OCI-M1 (cell line): ENCODE data around the gene ASTN2.

ENCODE experiments used
- DNase-seq: peaks from one replicate; lab custom pipeline; 2025; lab: John Stamatoyannopoulos, UW

The ASTN2 gene

GRCh38 chr9:116741086-116741740 is 673.6 kb downstream of the ASTN2 start:
- DNase-seq = no peak

- DNase-seq = peak; percentile 80
These were observed 677.7 kb downstream of the ASTN2 start for GRCh38 chr9:116737152-116737546.

- DNase-seq = no peak
These were observed 678.3 kb downstream of the ASTN2 start for GRCh38 chr9:116736399-116737151.

GRCh38 chr9:116733010-116733641 is 681.7 kb downstream of the ASTN2 start:
- DNase-seq = no peak

- no peak for DNase-seq
These were observed 688.3 kb downstream of the ASTN2 start for GRCh38 chr9:116726602-116727001.

- DNase-seq = no peak
These were observed 690.7 kb downstream of the ASTN2 start for GRCh38 chr9:116724123-116724522.

- DNase-seq = no peak
These were observed 692.9 kb downstream of the ASTN2 start for GRCh38 chr9:116721944-116722343.

GRCh38 chr9:116721411-116721810 is 693.4 kb downstream of the ASTN2 start:
- no peak for DNase-seq

- DNase-seq = no peak
These were observed 694.7 kb downstream of the ASTN2 start for GRCh38 chr9:116720111-116720510.

- DNase-seq = no peak
These were observed 696.7 kb downstream of the ASTN2 start for GRCh38 chr9:116718111-116718510.

GRCh38 chr9:116717150-116717549 is 697.7 kb downstream of the ASTN2 start:
- no peak for DNase-seq

GRCh38 chr9:116716438-116716837 is 698.4 kb downstream of the ASTN2 start:
- no peak for DNase-seq

GRCh38 chr9:116715751-116716150 is 699.1 kb downstream of the ASTN2 start:
- no peak for DNase-seq

- no peak for DNase-seq
These were observed 701.6 kb downstream of the ASTN2 start for GRCh38 chr9:116713271-116713670.

- no peak for DNase-seq
These were observed 702.1 kb downstream of the ASTN2 start for GRCh38 chr9:116712781-116713180.

GRCh38 chr9:116706310-116707290 is 708.3 kb downstream of the ASTN2 start:
- DNase-seq = no peak

- DNase-seq = no peak
These were observed 709.3 kb downstream of the ASTN2 start for GRCh38 chr9:116705531-116705930.

- no peak for DNase-seq
These were observed 710.4 kb downstream of the ASTN2 start for GRCh38 chr9:116704470-116704869.

- no peak for DNase-seq
These were observed 711.2 kb downstream of the ASTN2 start for GRCh38 chr9:116703634-116704033.

GRCh38 chr9:116701940-116702642 is 712.8 kb downstream of the ASTN2 start:
- DNase-seq = no peak
